HG03457 (cell line): Measurements from ENCODE around the gene ADCY7.

ENCODE experiments used
- ATAC-seq: cut with Tn5 transposase; IDR thresholded peaks from one replicate; pipeline ENCODE4 v1.9.1; 2021; ENCODE audit warnings: moderate number of reproducible peaks; ENCODE audit not compliant: unreplicated experiment

The ADCY7 gene

DNA sequence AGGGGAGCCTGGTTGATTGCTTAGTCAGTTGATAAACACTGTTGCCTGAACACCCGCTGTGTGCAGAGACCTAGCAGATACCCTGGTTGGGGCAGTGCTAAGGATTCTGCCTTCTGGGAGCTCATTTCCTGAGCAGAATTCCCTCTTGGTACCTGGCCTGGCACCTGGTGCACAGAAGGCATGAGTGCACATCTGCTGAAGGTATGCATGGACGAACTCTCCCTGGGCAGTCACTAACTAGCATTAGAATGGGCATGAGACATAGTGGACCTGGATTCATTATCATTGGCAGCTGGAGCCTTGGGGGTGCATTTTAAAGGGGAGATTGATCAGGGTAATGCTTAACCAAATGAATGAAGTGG is 13.1 kb downstream of the ADCY7 start:
- ATAC-seq = no peak

GRCh38 chr16:50280932-50281331 is 14.6 kb downstream of the ADCY7 start:
- no peak for ATAC-seq

DNA sequence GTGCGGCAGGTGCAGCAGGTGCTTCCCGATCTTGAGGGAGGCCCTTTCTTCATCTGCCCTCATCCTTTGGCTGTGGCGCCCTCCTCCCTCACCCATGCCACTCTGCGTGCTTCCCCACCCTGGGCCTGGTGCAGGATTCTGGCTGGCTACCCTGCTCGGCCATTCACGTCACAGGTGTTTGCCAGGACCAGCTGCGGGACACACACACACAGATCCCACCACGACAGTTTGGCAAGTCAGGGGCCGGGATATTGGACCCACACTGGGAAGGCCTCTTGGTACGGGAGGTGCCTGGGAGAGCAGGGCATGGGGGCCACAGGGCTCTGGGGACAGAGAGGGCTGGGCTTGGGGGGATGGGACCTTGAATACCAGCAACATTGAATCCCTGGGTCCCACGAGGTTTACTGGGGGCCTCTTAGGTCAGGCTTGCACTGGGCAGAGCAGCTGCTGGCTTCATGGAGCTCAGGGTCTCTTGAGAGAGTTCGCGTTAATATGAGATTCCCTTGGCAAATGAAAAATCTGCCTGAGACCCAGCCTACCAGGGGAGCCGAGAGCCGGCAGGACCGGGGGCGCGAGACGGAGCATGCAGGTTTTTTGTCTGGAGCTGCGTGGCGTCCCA is 15.1 kb downstream of the ADCY7 start:
- peak; percentile 11 for ATAC-seq

GRCh38 chr16:50282010-50282538 is 15.7 kb downstream of the ADCY7 start:
- ATAC-seq = peak; percentile 76

DNA sequence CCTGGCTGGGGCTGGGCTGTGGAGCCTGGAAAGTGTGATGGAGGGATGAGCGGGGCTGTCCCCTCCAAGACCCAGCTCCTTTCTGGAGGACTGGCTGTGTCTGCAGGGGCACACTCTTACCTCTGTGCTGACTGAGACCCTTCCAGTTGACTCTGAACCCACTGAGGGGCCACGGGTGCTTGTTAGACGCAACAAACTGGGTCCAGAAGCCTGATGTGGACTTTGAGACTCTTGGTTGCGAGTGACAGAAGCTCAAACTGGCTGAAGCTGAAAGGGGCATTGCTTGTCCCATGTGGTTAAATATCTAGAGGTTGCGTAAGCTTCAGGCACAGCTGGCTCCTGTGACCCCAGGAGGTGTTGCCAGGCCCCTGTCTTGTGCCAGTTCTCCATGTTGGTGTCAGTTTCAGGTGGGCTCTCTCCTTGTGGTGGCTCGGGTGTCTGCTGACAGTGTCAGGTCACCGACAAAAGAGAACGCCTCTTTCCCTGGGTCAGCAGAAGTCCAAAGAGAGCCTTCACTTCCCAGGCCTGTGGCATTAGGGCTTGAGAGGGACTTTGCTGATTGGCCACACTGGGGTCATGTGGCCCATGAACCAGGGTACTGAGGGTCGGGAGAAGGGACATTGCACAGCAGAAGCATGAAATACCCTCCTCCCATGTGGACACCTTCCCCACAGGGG is 16.7 kb downstream of the ADCY7 start:
- ATAC-seq = no peak

- ATAC-seq = no peak
These were observed 18.0 kb downstream of the ADCY7 start for GRCh38 chr16:50284131-50284911.

- no peak for ATAC-seq
These were observed 19.2 kb downstream of the ADCY7 start for GRCh38 chr16:50285406-50286003.

DNA sequence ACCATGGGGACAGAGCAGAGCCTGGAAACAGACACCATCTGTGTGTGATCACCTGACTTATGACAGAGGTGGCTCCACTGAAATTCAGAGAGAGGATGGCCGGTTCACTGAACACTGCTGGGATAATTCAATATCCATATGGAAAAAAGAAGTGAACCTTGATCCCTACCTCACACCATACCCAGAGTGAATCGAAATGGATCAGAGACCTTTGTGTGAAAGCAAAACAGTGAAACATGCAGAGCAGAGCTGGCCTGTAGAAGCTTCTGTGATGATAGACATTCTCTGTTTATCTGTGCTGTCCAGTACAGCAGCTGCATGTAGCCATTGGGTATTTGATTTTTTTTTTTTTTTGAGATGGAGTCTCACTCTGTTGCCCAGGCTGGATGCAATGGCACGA is 20.3 kb downstream of the ADCY7 start:
- ATAC-seq = no peak

DNA sequence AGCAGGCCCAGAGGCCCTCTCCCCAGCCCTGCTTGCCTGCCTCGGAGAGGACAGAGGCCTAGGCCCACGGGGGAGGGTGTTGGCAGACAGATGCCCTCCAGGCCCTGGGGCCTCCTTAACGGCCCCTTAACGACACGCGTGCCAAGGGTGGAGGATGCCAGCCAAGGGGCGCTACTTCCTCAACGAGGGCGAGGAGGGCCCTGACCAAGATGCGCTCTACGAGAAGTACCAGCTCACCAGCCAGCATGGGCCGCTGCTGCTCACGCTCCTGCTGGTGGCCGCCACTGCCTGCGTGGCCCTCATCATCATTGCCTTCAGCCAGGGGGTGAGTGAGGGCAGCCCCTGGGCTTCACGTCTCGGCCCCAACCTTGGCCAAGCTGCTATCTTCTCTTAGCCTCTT is 21.7 kb downstream of the ADCY7 start:
- ATAC-seq = no peak

GRCh38 chr16:50288920-50289319 is 22.6 kb downstream of the ADCY7 start:
- ATAC-seq = no peak

- ATAC-seq = no peak
These were observed 23.8 kb downstream of the ADCY7 start for GRCh38 chr16:50289950-50290764.

GRCh38 chr16:50290856-50291255 is 24.5 kb downstream of the ADCY7 start:
- no peak for ATAC-seq

DNA sequence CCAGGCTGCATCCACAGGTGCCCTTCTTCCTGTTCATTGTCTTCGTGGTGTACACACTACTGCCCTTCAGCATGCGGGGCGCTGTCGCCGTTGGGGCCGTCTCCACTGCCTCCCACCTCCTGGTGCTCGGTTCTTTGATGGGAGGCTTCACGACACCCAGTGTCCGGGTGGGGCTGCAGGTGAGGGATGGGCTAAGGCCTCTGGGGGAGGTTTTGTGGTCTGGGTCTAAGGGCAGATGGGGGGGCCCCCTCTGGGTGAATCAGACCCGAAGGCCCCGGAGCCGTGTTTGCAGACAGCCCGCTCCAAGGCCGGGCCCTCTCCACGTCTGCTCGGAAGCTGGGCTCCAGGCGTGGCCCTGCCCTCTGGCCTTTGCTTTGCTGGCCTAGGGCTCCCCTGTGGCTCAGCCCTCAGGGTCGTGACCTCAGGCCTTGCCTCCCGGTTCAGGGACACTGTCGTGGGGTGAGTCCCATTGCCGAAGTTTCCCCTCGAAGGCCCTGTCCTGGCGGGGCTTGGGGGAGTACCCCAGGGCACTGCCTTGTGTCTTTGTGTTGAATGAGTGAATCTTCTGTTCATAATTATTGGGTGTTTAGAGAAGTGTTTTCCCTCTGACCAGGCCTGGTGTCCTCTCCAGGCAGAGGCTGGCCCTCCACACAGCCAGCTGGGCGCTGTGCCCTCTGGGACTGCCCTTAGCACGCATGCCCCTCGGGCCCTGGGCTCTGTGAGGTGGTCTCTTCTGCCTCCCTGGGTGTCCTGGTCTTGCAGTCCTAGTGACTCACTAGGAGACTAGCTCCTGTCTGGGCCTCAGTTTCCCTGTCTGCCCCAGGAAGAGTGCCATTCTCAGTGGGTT is 25.6 kb downstream of the ADCY7 start:
- ATAC-seq = no peak

- ATAC-seq = no peak
These were observed 26.2 kb downstream of the ADCY7 start for GRCh38 chr16:50292566-50292948.

DNA sequence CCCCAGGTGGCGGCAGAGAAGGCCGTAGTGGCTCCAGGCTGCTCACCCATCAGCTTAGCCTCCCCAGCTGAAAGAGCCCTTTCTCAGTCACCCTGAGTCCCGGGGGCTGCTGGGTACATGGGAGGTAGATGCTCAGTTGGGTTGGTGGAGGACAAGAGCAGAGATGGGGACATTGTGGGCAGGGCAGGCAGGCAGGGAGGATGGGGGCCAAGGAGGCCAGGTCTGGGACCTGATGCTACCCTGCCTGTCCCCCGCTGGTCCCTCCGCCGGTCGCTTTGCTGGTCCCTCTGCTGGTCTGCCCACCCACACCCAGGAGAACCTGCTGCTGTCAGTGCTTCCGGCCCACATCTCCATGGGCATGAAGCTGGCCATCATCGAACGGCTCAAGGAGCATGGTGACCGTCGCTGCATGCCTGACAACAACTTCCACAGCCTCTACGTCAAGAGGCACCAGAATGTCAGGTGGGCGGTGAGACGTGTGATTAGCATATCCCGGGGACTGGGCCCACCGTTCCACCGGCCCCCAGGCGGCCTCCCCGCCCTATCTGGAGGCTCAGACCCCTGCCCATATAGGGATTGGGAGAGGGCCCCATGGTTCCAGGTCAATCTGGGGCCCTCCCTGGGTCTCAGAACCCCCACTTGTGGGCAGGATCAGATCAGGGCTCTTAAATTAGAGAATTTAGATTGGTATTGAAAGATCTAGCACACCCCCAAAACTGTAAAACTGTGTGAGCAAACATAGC is 26.9 kb downstream of the ADCY7 start:
- ATAC-seq = no peak

DNA sequence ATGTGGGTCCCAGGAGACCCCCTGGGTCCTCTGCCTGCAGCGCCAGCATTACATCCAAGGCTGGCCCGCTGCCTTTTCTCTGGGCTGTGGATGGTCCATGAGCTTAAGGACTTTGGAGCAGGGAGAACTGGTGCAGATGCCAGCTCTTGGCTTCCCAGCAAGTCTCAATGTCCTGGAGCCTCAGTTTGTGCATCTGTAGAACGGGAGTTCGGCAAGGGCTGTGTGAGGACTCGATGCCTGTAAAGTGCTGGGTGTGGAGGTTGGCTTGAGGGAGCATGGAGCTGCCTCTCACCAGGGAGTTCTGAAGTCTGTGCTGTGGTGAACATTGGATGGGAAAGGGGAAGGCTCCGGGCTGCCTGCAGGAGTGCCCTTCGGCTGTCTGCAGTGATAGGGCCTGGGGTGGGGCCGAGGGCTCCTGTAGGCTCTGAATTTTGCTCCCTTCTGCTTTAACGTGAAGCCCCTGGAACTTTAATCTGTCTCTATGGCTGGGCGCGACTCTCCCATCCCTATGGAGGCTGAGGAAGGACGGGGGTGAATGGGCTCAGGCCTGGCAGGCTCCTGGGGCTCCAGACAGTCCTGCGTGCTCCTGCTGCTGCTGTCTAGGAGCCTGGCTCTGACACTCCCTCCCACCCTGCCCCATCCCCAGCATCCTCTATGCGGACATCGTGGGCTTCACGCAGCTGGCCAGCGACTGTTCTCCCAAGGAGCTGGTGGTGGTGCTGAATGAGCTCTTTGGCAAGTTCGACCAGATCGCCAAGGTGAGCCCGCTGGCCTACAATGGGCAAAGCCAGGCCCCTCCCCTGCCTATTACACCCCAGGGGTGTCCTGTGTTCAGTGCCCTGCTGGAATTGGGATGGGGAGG is 27.9 kb downstream of the ADCY7 start:
- ATAC-seq = no peak

- no peak for ATAC-seq
These were observed 28.6 kb downstream of the ADCY7 start for GRCh38 chr16:50294955-50295354.

DNA sequence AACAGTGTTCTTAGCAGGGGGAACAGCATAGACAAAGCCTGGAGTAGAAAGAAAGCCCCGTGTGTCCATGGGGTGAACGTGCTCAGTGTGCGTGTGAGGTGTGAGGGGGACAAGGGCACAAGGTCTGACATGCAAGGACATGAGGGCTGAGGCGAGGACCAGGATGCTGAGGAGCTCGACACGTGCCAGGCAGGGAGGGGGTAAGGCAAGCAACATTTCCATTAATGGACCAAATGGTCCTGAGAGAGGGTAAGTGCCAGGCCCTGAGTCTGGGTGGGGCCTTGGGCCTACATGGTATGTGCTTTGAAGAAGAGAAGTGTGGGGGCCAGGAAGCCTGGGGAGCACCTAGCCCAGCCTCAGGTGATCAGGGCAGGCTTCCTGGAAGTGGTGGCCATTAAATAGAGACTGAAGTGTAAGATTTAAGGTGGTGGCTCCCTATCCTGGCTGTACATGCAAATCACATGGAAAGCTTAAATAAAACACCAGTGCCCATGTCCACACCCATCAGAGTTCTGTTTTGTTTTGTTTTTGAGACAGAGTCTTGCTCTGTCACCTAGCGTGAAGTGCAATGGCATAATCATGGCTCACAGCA is 29.3 kb downstream of the ADCY7 start:
- ATAC-seq = no peak
